ENCODE data around the gene DNAH3.
A peak's percentile ranks its signal among the peaks of the same experiment; 100 is the strongest.
"Not testable (repeated sequence)": the region's sequence is repeated elsewhere in the genome, so short reads cannot be mapped to it uniquely, and the experiment has no call there.

The DNAH3 gene

DNA sequence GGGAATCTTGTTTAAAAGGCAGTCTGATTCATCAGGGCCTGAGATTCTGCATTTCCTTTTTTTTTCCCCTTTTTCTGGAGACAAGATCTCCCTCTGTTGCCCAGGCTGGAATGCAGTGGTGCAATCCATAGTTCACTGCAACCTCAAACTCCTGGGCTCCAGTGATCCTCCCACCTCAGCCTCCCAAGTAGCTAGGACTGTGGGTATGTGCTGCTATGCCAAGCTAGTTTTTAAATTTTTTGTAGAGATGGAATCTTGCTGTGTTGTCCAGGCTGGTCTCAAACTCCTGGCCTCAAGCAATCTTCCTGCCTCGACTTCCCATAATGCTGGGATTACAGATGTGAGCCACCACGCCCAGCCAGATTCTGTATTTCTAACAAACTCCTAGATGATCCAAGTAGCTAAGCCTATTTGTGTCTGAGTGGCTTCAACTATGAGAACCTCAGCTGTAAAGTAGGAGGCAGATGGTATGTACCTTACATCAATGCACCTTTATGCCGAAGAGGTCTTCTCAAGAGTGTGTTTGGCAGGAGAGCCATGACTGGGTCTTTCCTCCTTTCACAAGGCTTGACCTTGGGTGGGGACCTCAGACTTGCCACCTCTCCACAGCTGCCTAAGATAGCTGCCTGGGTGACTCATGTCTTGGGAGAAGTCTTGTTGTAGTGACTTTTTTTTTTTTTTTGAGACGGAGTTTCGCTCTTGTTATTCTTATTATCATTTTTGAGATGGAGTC lies 18.8 kb upstream of the DNAH3 start:
- no peak for DNase-seq (ENCODE audit: low spot score)

DNA sequence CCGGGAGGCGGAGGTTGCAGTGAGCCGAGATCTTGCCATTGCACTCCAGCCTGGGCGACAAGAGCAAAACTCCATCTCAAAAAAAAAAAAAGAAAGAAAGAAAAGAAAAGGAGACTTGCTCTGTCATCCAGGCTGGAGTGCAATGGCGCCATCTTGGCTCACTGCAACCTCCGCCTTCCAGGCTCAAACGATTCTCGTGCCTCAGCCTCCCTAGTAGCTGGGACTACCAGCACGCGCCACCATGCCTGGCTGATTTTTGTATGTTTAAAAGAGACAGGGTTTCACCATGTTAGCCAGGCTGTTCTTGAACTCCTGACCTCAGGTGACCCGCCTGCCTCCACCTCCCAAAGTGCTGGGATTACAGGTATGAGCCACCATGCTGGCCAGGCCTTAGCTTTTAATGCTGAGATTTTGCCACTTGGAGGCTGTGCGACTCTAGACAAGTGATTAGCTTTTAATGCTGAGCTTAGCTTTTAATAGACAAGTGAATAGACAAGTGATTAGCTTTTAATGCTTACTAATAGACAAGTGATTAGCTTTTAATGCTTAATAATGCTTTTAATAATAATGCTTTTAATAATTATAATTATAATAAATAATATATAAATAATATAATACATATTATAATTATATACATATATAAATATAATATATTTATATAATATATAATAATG lies 17.4 kb upstream of the DNAH3 start:
- DNase-seq (ENCODE audit: low spot score): no peak

DNA sequence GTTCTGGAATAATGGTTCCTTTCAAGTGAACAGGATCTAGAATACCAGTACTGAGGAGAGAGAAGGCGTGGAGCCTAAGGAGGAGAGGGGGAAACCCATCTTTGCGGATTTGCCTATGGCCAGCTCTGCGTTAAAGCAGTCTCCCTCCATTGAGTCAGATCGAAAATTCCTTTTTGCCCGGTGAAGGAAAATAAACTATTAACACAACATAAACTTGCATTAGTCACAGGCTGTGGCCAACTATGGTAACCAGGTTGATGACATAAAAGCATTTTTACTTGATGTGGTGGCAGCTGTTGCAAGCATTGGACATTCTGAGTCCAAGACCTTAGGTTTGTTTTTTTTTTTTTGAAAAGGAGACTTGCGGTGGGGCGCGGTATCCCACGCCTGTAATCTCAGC lies 16.7 kb upstream of the DNAH3 start:
- DNase-seq (ENCODE audit: low spot score): no peak

DNA sequence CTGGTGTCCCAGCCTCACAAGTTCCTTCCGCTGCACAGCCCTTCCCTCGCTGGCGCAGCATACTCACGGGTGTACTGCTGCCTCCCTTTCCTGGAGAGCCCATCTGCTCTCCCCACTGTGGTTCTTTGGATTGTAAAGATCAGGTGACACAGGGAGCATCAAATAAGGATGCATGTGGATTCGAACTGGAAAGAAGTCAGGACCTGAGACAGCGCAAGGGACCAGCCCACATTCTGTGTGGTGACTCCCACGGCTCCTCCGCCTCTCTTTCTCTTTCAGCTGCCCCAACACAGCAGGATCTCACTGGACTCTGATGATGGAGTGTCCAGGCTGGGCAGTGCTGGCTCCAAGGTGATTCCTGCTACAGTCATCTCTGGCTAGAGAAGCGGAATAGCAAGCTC lies 15.9 kb upstream of the DNAH3 start:
- no peak for DNase-seq (ENCODE audit: low spot score)

DNA sequence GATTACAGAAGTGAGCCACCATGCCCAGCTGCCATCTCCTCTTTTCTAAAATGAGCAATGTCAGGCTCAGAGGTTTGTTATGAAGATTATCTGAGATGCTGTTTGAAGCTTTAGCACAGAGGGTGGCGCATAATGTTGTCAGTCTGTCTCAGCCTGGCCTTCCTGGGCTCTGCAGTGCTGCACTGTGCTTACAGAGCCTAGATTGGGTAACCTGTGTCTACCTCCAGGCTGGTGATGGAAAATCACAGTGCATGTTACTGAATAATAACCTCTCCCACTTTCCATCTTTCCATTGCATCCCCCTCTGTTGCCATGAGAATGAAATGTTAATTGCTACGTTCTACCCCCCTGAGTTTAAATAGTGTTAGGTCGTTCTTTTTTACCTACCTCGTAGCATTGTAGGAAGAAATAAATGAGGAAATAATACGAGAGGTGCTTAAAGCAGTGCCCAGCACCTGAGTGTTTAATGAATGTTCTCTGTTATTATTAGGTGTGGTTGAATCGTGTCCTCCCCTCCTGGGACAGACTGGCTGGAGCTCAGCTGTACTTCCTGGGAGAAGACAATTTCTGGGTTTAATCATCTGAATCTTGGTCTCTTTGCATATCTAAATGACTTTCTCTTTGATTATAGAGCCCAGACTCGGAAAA lies 14.0 kb upstream of the DNAH3 start:
- no peak for DNase-seq (ENCODE audit: low spot score)

DNA sequence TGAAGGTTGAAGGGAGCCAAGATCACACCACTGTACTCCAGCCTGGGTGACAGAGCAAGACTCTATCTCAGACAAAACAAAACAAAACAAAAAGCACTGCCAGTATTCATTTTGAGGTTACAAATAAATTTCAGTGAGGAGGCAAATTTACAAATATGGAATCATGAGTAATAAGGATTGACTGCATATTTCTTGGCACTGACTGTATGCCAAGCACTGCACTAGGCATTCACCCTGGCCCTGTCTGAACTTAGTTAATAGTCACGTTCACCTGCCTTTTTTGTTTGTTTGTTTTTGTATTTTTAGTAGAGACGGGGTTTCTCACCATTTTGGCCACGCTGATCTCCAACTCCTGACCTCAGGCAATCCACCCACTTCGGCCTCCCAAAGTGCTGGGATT lies 12.9 kb upstream of the DNAH3 start:
- DNase-seq (ENCODE audit: low spot score): no peak

DNA sequence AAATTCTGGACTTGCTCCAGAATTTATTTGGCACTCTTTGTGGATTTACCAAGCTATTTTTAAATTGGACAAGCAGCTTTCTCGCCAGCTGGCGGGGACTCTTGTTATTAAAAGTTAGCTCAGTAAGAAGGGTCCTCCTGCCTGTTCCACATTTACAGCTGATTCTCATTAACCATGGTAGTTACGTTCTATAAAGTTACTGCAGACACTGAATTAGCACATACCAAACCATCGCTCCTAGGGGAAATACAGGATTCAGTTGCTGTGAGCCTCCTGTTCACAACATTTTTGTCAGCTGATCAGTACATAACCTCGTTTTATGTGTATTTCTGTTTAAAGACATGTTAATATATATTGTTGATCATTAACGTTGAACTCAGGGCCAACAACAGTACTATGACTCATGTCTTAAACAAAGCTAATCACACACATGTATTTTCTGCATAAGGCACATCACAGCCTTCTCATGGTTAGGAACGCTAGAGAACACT lies 12.1 kb upstream of the DNAH3 start:
- no peak for DNase-seq (ENCODE audit: low spot score)

DNA sequence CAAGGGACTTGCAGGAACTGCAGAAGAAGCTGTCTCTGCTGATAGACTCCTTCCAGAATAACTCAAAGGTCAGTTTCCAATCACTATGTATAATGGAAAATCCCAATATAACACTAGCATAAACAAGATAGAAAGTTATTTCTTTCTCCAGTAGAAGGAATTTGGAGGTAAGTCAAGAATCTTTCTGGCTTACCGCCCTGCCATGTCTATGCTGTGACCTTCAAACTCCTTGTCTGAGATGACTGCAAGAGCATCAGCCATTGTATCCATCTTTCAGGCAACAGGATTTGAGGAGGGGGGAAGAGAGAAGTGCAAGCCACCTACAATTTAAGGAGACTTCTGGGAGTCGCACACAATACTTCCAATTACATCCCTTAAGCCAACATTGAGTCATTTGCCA lies 10.6 kb upstream of the DNAH3 start:
- DNase-seq (ENCODE audit: low spot score): no peak

DNA sequence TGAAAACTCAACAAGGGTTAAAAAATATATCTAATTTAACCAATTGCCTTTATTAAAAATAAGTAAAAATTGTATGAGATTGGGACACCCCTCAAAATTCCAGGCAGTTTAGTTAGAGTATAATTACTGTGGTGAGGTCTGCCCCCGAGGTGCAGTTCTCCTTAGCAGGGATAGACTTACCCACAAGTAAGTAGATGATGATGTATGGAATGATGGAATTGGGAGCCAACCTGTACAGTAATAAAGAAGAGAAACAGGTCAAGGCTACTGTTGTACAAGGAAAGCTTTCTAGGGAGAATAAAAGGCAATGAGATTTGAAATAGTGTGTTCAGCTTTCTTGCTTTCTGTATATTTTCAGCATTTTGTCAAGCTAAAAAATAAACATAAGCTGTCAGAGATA lies 9.6 kb upstream of the DNAH3 start:
- DNase-seq (ENCODE audit: low spot score): no peak

DNA sequence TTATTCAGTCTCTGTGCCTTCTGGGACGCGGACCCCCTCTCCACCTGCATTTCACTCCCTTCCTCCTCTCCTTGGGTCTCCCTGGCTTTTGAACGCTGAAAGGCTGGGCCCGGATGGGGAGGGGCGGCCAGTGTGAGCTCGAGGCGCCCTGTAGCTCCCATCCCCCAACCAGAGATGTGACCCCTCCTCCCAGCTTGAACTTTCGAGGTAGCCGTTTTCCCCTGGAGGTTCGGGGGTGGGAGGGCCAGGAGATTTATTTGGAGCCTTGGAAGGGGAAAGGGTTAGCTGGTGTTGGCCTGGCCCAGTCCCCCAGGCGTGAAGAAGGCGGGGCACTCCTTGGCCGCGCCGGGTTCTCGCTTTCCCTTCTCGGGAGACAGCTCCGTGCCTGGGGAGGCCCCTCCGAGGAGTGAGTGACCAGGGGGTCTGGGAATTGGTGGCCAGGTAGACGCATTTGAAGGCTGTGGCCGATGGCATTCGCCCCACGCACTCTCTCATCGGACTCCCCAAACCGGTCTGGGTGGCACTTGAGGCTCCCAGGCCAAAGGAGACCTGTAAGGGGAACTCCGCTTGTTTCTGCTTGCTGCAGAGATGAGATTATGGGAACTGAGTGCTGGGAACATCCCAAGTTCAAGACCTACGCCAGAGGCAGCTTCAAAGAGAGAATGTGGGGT lies 8.8 kb upstream of the DNAH3 start:
- DNase-seq (ENCODE audit: low spot score): peak; percentile 38

DNA sequence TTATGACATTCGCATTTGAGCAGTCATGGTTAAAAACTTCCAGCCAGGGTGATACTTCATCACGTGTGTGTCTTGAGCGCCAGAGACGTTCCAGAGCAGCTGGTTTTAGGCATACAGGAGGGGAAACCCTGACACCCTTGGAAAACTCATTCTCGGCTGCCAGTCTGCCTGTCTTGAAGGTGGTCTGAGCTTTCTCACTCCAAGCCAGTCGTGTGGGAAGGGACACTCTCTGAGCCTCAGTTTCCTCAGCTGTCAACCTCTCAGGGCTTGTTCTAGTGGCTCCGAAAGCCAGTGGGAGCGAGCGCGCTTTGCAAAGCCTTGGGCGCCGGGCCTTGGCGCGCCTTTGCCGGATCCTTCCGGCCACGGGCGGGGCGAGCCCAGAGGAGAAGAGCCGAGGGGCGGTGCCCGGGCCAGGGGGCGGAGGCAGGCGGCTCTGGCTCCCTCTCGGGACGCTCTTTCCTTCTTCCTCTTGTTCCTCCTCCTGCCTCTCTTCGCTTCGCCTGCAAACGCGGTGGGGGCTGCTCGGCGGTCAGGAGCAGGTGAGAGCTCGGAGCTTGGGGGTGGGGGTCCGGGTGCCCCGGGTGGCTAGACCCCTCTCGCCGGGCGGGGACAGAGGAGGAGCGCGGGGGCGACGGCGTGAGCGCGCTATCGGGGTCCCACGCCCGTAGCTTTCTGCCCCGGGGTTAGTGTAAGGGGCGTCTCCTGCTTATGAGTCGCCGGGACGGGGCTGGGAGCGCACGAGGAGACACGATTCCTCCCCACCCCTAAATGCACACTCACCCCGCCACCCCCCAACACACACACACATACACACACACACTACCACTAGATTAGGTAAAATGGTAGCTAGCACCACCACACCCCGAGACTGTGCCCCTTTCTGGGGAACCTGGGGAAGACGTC lies 7.8 kb upstream of the DNAH3 start, which contains the start of gene LDAF1:
LDAF1 (plus strand) TSS at position 467 of the 903 bp plus-strand sequence. CDS start 2,509 bp downstream, outside the sequence.
- DNase-seq (ENCODE audit: low spot score): peak; percentile 92

DNA sequence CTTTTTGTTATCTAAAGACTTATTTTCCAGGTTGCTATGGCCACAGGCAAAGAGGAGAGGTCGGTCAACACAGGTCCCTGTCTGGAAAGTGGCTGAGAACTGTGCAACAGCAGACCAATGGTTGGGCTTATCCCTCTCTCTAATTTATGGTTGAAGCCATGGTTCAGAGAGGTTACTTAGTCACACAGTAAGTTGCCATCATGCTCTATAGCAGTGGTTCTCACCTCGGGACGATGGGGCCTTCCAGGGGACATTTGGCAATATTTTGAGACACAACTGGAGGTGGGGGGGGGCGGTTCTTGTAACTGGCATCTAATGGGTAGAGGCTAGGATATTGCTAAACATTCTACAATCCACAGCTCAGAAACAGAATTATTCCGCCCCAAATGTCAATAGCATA lies 7.0 kb upstream of the DNAH3 start:
- DNase-seq (ENCODE audit: low spot score): no peak

DNA sequence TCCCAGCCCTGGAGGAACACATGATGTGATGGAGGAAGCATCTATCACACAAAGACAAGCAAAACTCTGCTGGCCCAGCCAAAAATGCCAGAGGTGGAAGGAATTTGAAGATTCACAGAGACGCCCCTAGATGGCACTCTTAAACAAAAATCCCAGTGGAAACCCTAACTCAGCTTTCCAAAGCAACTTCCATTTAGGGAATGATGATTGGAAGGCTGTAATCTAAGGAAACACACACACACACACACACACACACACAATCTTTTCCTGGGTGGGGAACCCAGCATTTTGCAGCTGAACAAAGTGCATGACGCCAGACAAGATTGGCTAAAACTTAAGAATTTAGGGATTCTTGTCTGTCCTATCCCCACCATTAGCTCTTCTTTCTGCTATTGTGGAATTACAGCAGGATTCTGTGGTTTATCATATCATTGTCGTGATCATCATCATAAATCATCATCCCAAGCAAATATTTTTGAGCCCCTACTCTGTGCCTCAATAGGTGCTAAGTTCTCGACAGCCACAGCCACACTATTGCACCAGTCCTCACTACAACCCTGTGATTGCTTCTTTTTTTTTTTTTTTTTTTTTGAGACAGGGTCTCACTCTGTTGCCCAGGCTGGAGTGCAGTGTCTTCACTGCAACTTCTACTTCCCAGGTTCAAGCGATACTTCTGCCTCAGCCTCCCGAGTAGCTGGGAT lies 6.3 kb upstream of the DNAH3 start:
- DNase-seq (ENCODE audit: low spot score): peak; percentile 52

DNA sequence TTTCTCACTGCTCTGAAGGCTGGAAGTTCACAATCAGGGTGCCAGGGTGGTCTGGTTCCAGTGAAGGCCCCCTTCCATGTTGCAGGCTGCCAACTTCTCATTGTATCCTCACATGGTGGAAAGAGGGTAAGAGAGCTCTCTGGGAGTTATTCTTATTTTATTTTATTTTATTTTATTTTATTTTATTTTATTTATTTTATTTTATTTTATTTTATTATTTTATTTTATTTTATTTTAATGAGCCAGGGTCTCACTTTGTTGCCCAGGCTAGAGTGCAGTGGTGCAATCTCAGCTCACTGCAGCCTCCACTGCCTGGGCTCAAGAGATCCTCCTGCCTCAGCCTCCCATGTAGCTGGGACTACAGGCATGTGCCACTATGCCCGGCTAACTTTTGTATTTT lies 5.4 kb upstream of the DNAH3 start:
- not testable (repeated sequence) for DNase-seq (ENCODE audit: low spot score)

DNA sequence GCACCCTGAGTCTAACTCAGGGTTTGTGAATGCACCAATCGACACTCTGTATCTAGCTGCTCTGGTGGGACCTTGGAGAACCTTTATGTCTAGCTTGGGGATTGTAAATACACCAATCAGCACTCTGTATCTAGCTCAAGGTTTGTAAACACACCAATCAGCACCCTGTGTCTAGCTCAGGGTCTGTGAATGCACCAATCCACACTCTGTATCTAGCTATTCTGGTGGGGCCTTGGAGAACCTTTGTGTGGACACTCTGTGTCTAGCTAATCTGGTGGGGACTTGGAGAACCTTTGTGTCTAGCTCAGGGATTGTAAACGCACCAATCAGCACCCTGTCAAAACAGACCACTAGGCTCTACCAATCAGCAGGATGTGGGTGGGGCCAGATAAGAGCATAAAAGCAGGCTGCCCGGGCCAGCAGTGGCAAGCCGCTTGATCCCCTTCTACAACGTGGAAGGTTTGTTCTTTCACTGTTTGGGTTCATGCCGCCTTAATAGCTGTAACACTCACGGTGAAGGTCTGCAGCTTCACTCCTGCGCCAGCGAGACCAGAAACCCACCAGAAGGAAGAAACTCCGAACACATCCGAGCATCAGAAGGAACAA lies 2.6 kb upstream of the DNAH3 start:
- not testable (repeated sequence) for DNase-seq (ENCODE audit: low spot score)

DNA sequence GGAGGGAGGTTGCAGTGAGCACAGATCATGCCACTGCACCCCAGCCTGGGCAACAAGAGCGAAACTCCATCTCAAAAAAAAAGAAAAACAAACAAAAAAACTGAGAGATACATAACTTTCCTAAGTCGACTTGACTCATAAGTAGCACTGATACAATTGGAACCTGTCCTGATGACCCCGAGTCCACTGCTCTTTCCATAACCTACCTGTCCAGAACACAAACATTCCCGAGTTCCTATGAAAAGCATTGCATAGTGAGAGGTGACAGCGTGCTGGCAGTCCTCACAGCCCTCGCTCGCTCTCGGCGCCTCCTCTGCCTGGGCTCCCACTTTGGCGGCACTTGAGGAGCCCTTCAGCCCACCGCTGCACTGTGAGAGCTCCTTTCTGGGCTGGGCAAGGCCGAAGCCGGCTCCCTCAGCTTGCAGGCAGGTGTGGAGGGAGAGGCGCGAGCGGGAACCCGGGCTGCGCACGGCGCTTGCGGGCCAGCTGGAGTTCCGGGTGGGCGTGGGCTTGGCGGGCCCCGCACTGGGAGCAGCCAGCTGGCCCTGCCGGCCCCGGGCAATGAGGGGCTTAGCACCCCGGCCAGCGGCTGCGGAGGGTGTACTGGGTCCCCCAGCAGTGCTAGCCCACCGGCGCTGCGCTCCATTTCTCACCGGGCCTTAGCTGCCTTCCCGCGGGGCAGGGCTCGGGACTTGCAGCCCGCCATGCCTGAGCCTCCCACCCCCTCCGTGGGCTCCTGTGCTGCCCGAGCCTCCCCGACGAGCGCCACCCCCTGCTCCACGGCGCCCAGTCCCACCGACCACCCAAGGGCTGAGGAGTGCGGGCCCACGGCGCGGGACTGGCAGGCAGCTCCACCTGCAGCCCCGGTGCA lies 1.7 kb upstream of the DNAH3 start:
- not testable (repeated sequence) for DNase-seq (ENCODE audit: low spot score)

DNA sequence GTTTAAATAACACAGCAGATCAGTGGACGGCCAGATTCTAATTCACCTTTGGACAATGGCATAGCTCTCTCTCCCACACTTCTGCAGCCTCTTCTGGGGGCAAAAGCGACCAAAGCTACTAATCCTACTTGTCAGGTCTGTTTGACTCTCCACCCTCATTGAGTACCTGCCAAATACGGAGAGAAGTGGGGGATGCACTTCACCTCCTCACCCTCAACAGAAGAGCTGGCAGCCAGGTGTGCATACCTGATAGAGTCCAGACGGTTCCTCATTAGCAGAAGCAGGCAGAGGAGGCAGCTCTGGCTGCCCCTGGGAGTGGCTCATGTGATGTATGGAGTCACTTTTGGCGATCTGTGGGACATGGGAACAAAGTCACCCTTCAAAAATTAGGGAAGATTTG lies 4.9 kb downstream of the DNAH3 start:
- no peak for DNase-seq (ENCODE audit: low spot score)

DNA sequence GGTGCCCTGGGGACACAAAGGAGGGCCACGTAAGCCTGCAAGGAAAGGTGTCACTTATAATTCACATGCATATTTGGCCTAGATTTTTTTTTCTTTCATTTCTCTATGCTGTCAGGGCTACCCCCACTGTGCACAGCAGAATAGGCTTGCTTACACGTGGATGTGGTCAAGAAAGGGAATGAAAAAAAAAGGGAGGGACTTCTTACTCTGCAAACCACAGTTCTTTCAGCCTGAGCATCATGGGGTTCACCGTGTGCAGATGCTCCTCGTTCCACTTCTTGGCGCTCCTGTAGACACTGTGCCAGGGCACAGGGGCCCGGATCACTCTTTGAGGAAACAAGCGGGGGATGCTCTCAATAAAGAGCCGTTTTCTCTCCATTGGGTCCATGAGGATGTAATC lies 16.6 kb downstream of the DNAH3 start:
- no peak for DNase-seq (ENCODE audit: low spot score)

DNA sequence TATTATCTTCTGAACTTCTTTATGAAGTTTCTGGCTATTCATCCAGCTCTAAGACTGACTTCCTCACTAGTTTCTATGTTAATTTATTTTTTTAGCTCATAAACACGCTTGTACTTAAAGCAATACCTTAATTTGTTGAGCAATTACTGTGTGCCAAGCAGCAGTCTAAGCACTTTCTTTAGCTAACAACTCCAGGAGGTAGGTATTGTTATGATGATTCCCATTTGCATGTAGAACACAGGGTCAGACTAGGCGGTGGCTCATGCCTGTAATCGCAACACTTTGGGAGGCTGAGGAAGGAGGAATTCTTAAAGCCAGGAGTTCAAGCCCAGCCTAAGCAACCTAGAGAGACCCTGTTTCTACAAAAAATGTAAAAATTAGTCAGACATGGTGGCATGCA lies 19.8 kb downstream of the DNAH3 start:
- DNase-seq (ENCODE audit: low spot score): no peak

Data from germinal center (tissue), 1 donor.